ENCODE results near the gene KLF13. TPM values are rescaled to one million over a fixed set of nuclear protein-coding genes. Genes with fewer than 3 reads are reported as not detected.
A peak's percentile ranks its signal among the peaks of the same experiment; 100 is the strongest.

Gene KLF13
- total RNA-seq, 2 donors from 2014 or later = 68.9 to 92.3 TPM

DNA sequence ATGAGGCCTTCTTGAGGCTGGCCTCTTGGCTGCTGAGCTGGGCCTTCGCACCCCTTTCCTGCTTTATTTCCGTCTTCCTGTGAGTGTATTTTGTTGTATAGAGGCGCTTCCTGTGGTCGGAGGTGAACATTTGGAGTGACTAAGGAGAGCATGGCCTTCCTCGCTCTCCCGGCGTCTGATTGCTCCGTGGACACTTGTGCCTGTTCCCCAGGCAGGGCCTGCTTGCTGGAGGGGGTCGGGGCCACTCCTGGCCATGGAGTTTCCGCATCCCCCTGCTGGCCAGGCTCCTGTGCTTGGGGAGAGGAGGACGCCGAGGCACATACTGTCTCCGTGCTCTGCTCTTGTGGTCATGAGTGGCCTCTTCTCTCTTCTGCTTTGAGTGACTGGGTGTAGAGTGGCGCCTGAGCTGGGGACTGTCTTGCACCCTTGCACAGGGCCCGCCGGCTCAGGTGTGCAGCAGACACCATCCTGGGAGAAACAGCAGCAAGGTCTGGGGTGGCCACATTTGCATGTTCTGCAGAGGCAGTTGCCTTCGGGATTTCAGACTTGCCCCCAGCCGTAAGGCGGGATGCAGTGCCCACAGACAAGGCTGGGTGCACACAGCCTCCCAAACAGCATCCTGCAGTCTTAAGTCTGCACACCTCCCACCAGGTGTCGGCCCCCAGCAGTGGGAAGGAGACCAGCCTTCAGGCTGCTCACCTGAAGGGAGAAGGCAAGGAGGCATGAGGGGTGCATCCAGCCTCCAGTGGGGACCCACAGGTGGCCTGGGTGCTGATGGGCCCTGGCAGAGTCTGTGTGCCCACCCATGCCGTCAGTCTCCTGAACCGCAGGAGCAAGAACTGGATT is 16.4 kb downstream of the KLF13 start:
- Histone ChIP-seq H3K4me3 (no peak overlapping the region), H3K36me3 (no peaks in the 10 kb centered on the region), H3K9me3 (no peaks in the 10 kb centered on the region), H3K4me1 (peaks cover 62% of the 10 kb centered on the region), H3K27me3 (no peaks in the 10 kb centered on the region), H3K27ac (peak overlapping the region; percentile 13), H3K9ac (ENCODE audit: low read depth in 2 of 2, low read length in 2 of 2) (peak overlapping the region in 1 of 2 donors; percentile 91)
- TF ChIP-seq, protein P1, sequence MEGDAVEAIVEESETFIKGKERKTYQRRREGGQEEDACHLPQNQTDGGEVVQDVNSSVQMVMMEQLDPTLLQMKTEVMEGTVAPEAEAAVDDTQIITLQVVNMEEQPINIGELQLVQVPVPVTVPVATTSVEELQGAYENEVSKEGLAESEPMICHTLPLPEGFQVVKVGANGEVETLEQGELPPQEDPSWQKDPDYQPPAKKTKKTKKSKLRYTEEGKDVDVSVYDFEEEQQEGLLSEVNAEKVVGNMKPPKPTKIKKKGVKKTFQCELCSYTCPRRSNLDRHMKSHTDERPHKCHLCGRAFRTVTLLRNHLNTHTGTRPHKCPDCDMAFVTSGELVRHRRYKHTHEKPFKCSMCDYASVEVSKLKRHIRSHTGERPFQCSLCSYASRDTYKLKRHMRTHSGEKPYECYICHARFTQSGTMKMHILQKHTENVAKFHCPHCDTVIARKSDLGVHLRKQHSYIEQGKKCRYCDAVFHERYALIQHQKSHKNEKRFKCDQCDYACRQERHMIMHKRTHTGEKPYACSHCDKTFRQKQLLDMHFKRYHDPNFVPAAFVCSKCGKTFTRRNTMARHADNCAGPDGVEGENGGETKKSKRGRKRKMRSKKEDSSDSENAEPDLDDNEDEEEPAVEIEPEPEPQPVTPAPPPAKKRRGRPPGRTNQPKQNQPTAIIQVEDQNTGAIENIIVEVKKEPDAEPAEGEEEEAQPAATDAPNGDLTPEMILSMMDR (IDR thresholded peaks at IDR 0.05) = no peak
- no peak for DNase-seq
- intact Hi-C loops (cut with DNase I) = no loop called here

DNA sequence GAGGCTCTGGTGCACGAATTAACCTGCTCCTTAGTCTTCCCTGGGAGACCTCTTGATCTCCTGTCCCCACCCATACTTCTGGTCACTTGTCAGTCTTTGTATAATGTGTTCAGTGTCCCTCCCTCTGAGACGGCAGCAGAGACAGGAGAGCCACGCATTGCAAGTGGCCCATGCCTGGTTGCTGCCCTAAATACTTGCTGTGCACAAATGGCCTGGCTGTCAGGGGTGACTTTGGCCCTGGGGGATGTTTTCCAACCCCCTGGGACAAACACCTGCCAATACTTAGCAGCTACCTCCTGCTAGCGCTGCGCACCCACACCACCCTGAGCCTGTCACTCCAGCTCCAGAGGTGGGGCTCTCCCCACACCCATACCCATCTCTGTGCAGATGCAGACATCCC is 17.2 kb downstream of the KLF13 start:
- Histone ChIP-seq H3K9me3 (no peaks in the 10 kb centered on the region), H3K9ac (ENCODE audit: low read depth in 2 of 2, low read length in 2 of 2) (peak overlapping the region; percentile 46 to 91), H3K27me3 (no peaks in the 10 kb centered on the region), H3K4me1 (peaks cover 55% of the 10 kb centered on the region), H3K4me3 (no peak overlapping the region), H3K27ac (peak overlapping the region; percentile 72), H3K36me3 (no peaks in the 10 kb centered on the region)
- intact Hi-C loops (cut with DNase I) = no loop called here
- TF ChIP-seq, protein P1 (IDR thresholded peaks at IDR 0.05) = no peak
- no peak for DNase-seq

DNA sequence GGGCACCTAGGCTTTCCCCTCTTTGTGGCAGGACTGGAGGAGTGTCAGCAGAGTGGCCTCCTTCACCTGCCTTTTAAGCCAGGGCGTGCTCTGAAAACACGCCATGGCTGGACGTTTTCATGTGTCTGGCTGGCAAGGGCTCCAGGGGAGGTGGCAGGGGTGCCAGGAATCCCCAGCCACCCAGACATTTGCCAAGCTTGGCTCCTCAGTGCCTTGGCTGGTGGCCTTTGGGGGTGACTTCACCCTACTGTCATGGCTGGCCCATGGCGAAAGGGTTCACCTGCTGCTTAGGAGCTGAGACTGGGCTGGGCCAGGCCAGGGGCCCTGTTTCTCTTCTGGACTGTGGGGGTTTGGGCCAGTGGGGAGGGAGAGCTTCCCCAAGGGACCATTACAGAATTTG is 17.6 kb downstream of the KLF13 start:
- TF ChIP-seq, protein P1 (IDR thresholded peaks at IDR 0.05) = no peak
- Histone ChIP-seq H3K4me3 (no peak overlapping the region), H3K4me1 (peaks cover 51% of the 10 kb centered on the region)

DNA sequence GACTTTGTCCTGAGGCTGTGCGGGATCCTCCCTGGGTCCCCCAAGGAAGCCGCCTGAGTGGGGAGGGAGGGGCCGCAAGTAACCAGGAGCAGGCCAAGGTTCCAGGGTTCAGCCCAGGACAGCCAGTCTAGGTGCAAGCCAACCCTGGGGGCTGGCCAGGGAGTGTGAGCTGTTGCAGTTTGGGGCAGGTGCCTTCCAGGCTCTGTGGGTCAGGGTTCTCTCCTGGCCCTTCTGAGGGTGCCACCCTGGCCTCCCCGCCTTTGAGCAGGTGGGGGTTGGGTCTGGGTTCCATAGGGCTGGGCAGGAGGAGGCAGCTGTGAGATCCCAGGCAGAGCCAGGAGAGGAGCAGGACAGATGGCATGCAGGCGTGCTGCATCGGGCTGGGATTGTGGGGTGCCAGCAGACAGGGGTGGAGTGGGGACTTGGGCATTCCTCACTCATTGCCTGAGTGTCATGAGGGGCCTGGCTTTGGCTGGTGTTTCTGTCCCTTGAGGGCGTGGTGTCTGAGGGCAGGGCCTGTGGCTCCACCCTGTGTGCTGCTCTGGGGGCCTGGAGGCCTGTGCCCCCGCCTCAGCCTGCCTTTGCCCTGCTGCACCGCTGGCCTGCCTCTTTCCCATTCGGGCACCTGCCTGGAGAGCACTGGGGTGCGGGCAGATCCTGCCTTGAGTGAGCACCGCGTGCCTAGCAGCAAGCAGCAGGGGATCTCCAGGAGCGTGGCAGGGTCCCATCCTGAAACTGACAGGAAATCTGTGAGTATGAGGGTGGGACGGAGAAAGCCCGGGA is 18.4 kb downstream of the KLF13 start:
- Histone ChIP-seq H3K36me3 (no peaks in the 10 kb centered on the region), H3K27ac (peak overlapping the region; percentile 72), H3K9ac (ENCODE audit: low read depth in 2 of 2, low read length in 2 of 2) (peak overlapping the region; percentile 76 to 91), H3K9me3 (no peaks in the 10 kb centered on the region), H3K4me1 (peaks cover 46% of the 10 kb centered on the region), H3K27me3 (no peaks in the 10 kb centered on the region), H3K4me3 (peak overlapping the region; percentile 4)
- DNase-seq = peak; percentile 92
- TF ChIP-seq, protein P1 (IDR thresholded peaks at IDR 0.05) = no peak
- intact Hi-C loops (cut with DNase I) = no loop called here

More for the DNA sequence above, 17.6 kb downstream of the KLF13 start:
- Histone ChIP-seq H3K9ac (ENCODE audit: low read depth in 2 of 2, low read length in 2 of 2) (peak overlapping the region; percentile 46 to 91), H3K27me3 (no peaks in the 10 kb centered on the region), H3K36me3 (no peaks in the 10 kb centered on the region), H3K9me3 (no peaks in the 10 kb centered on the region), H3K27ac (peak overlapping the region; percentile 72)
- intact Hi-C loops (cut with DNase I) = no loop called here
- no peak for DNase-seq

DNA sequence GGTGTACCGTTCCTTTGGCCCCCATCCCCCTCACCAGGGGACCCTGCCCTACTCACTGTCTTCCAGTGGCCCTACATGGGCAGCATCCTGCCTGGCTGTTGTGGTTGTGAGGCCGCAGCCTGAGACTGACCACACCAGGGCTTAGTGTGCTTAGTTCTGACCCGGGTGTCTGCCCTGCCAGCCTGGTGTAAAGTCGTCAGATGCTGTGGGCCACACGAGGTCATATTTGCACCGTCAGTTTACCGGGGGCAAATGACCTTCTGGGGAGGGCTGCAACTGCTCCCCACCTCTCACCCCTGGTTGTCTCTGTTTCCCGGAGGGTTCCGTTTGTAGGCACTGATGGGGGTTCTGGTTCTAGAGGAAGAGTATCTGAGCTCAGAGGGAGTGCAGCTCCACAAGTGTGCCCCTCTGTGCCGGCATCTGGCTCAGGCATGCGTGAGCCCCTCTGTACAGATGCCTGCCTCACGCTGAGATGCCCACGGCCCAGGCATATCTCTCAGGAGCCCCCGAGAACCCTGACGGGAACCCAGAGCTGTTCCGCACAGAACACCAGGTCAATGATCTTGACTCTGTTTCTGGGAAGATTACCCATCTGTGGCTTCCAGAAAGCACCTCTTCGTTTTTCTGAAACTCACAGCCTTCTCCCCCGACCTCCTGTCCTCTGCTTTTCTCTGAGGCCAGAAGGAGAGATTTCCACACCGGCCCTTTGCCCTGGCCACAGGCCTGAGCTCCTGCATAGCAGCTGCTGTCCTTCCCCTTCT is 19.2 kb downstream of the KLF13 start:
- Histone ChIP-seq H3K9me3 (no peaks in the 10 kb centered on the region), H3K27ac (peak overlapping the region; percentile 72), H3K27me3 (no peaks in the 10 kb centered on the region), H3K4me1 (peaks cover 46% of the 10 kb centered on the region), H3K4me3 (peak overlapping the region; percentile 4), H3K36me3 (no peaks in the 10 kb centered on the region), H3K9ac (ENCODE audit: low read depth in 2 of 2, low read length in 2 of 2) (peak overlapping the region; percentile 76 to 91)
- TF ChIP-seq, protein P1 (IDR thresholded peaks at IDR 0.05) = no peak
- intact Hi-C loops (cut with DNase I) = no loop called here
- DNase-seq = no peak
